Endothelial cell of umbilical vein (primary cell): ENCODE data around the gene ELAVL1. TPM values are rescaled to one million over a fixed set of nuclear protein-coding genes. Genes with fewer than 3 reads are reported as not detected.

Experiments
- BruUV-seq: library from RNA; stranded (reverse); fragments of 400-500 nt; replicated peaks from 2 replicates; lab custom pipeline; 2021; lab: Mats Ljungman, UMichigan
- CTCF ChIA-PET: fragments of 300-600, 350-600 bp; sonication (Branson Sonifier 250); formaldehyde crosslinking; loops from one replicate; lab custom pipeline; 2021; ENCODE audit warnings: antibody characterized with exemption, inconsistent platforms; lab: Charles Lee
- POLR2A ChIA-PET: fragments of 300-600, 350-600 bp; sonication (Branson Sonifier 250); formaldehyde crosslinking; loops from one replicate; lab custom pipeline; 2021; ENCODE audit warnings: antibody characterized with exemption, inconsistent platforms; lab: Charles Lee
- DNase-seq: peaks from one replicate; pipeline ENCODE4 v3.0.0-alpha.2; 2011; ENCODE audit warnings: low read depth, low spot score
- FAIRE-seq: peaks from 2 replicates; lab custom pipeline; 2011; peaks lifted over from hg19 to GRCh38; lab: Jason Lieb, UNC
- H2AFZ ChIP-seq: 2 replicates; pipeline ENCODE4 v1.6.0; 2012; ENCODE audit warnings: low read depth, low read length, control low read depth, inconsistent platforms
- H3K27ac ChIP-seq: 2 replicates; pipeline ENCODE4 v1.5.1; 2011; ENCODE audit warnings: low read depth, mild to moderate bottlenecking, control low read depth, low read length, moderate library complexity; ENCODE audit not compliant: insufficient read depth
- H3K27me3 ChIP-seq, 2 experiments: 2 replicates each; pipeline versions ENCODE4 v1.6.0 to v1.6.1; 2011; ENCODE audit warnings: low read length in 2 of 2, mixed read lengths in 1 of 2; ENCODE audit not compliant: control insufficient read depth in 2 of 2, insufficient read depth in 2 of 2
- H3K36me3 ChIP-seq, 2 experiments: 2 replicates in 1 of 2; 3 replicates in 1 of 2; pipeline ENCODE4 v1.5.1; 2011; ENCODE audit warnings: low read length in 2 of 2, mild to moderate bottlenecking in 1 of 2, moderate library complexity in 1 of 2; ENCODE audit not compliant: control insufficient read depth in 2 of 2, insufficient read depth in 2 of 2; ENCODE audit errors: extremely low read depth in 1 of 2
- H3K4me1 ChIP-seq: 3 replicates; pipeline ENCODE4 v1.5.1; 2011; ENCODE audit warnings: mild to moderate bottlenecking, low read length; ENCODE audit not compliant: control insufficient read depth, insufficient read depth; ENCODE audit errors: extremely low read depth
- H3K4me2 ChIP-seq: 2 replicates; pipeline ENCODE4 v1.6.1; 2011; ENCODE audit warnings: low read length, control low read depth, mixed read lengths; ENCODE audit not compliant: insufficient read depth
- H3K4me3 ChIP-seq, 3 experiments: fragments of 200-600 bp in 1 of 3; sonication (generic), shearing (Covaris generic) in 1 of 3; replicated peaks in 1 of 3; 2 replicates each; pipeline ENCODE4 v1.5.1; 2011 to 2016; ENCODE audit warnings: control low read depth in 3 of 3, low read length in 3 of 3, mild to moderate bottlenecking in 2 of 3, inconsistent platforms in 1 of 3, low read depth in 1 of 3, moderate library complexity in 1 of 3; ENCODE audit not compliant: insufficient read depth in 1 of 3
- H3K79me2 ChIP-seq: 2 replicates; pipeline ENCODE4 v1.6.0; 2012; ENCODE audit warnings: low read length, inconsistent platforms; ENCODE audit not compliant: control insufficient read depth, insufficient read depth
- H3K9ac ChIP-seq: replicated peaks from 2 replicates; pipeline ENCODE3; 2011; ENCODE audit warnings: low read length, control low read depth; ENCODE audit not compliant: insufficient read depth; ENCODE audit errors: extremely low read depth
- H3K9me1 ChIP-seq: replicated peaks from 3 replicates; pipeline ENCODE4 v1.6.0; 2011; ENCODE audit warnings: mild to moderate bottlenecking, low read length; ENCODE audit not compliant: control insufficient read depth, insufficient read depth; ENCODE audit errors: extremely low read depth
- H3K9me3 ChIP-seq: replicated peaks from 2 replicates; pipeline ENCODE4 v1.5.1; 2012; ENCODE audit warnings: low read length, inconsistent platforms; ENCODE audit not compliant: control insufficient read depth, insufficient read depth
- H4K20me1 ChIP-seq: replicated peaks from 2 replicates; pipeline ENCODE3; 2011; ENCODE audit warnings: mild to moderate bottlenecking, low read length; ENCODE audit not compliant: control insufficient read depth, insufficient read depth; ENCODE audit errors: extremely low read depth
- EZH2 ChIP-seq: IDR thresholded peaks from 2 replicates; pipeline ENCODE4 v1.6.1; 2012; ENCODE audit warnings: borderline replicate concordance, low read depth, mild to moderate bottlenecking, moderate library complexity, low read length, inconsistent platforms; ENCODE audit not compliant: severe bottlenecking
- FOS ChIP-seq: IDR thresholded peaks from 2 replicates; pipeline ENCODE4 v1.6.1; 2011; ENCODE audit warnings: mild to moderate bottlenecking, low read length, moderate library complexity, borderline replicate concordance; ENCODE audit not compliant: insufficient read depth
- GATA2 ChIP-seq: IDR thresholded peaks from 2 replicates; pipeline ENCODE4 v1.7.0; 2011; ENCODE audit warnings: low read depth, mild to moderate bottlenecking, moderate library complexity, mixed read lengths, low read length; ENCODE audit not compliant: insufficient read length, insufficient read depth
- JUN ChIP-seq: IDR thresholded peaks from 2 replicates; pipeline ENCODE4 v1.6.1; 2011; ENCODE audit warnings: borderline replicate concordance, low read depth; ENCODE audit not compliant: insufficient read length, insufficient read depth
- MAX ChIP-seq: IDR thresholded peaks from 2 replicates; pipeline ENCODE4 v1.6.1; 2011; ENCODE audit not compliant: insufficient read depth, insufficient read length
- MYC ChIP-seq: IDR thresholded peaks from one replicate; pipeline ENCODE4 v1.6.1; 2011; ENCODE audit warnings: mild to moderate bottlenecking, low read depth, low read length
- POLR2A ChIP-seq: IDR thresholded peaks from 2 replicates; pipeline ENCODE4 v1.6.1; 2012; ENCODE audit warnings: low read depth, mild to moderate bottlenecking, control low read depth, low read length
- POLR2AphosphoS5 ChIP-seq: IDR thresholded peaks from 2 replicates; pipeline ENCODE4 v1.6.1; 2012; ENCODE audit warnings: low read depth, mild to moderate bottlenecking, control low read depth, low read length, moderate library complexity; ENCODE audit not compliant: insufficient read depth
- dilution Hi-C: fragments of 300-500 bp; cut with MboI; formaldehyde crosslinking; loops from one replicate; pipeline ENCODE4 v1.15.0; 2019; ENCODE audit warnings: low sequenced_read_pairs; ENCODE audit not compliant: extremely low pct_ligation_motif_present
- intact Hi-C: fragments of 100-400 bp; cut with micrococcal nuclease; formaldehyde crosslinking; loops from one replicate; pipeline ENCODE4 v1.10.0; 2022
- polyA plus RNA-seq, 4 experiments: library from polyadenylated mRNA; depleted of rRNA in 3 of 4; stranded (reverse) in 3 of 4; unstranded in 1 of 4; fragments of >200 nt; gene quantifications; 2 replicates each; pipeline versions ENCODE4 v1.2.1 to v1.2.3, GENCODE V29; 2011 to 2012; ENCODE audit warnings: missing spikeins in 1 of 4
- total RNA-seq: library from RNA; stranded (reverse); gene quantifications from 2 replicates; pipeline ENCODE4 v1.2.3, GENCODE V29; 2021
- TF ChIP-seq, protein P1 (sequence below), 2 donors: IDR thresholded peaks; 1 replicate in 1 of 2; 2 replicates in 1 of 2; pipeline ENCODE4 v1.5.1; 2011; ENCODE audit warnings: low read length in 2 of 2, mild to moderate bottlenecking in 2 of 2, moderate library complexity in 2 of 2, control low read depth in 1 of 2, inconsistent platforms in 1 of 2, low read depth in 1 of 2; ENCODE audit not compliant: insufficient read depth in 1 of 2; ENCODE audit errors: extremely low read depth in 1 of 2

The ELAVL1 gene
- total and polyA plus RNA-seq, 2 donors (not counting 3 experiments of a cell fraction or from before 2014, with no cell fraction given), result 46.8 to 134 TPM

- POLR2A ChIA-PET, result no interaction called here
- H3K9ac ChIP-seq, result no peak overlapping the region
- intact Hi-C loops, result loop anchor here (2.0 kb wide), 1 partner anchor 187 kb away; no protein-coding TSS in a partner anchor
- FAIRE-seq (no peak), DNase-seq (no peak)
- dilution Hi-C loops, result no loop called here
- H3K9me3 ChIP-seq, result no peaks in the 10 kb centered on the region
- H3K4me3 ChIP-seq, result no peak overlapping the region
- no peak overlapping the region for H3K4me2 ChIP-seq
- CTCF ChIA-PET, result interaction anchor here (0.8 to 2.5 kb wide), 10 partner anchors 11 to 283 kb away, joined by 3 to 25 read pairs (median 5); partner anchors contain the start of gene ELAVL1
- H3K27me3 ChIP-seq, result no peaks in the 10 kb centered on the region
- no peaks in the 10 kb centered on the region for H3K9me1 ChIP-seq
- no TSS peak for BruUV-seq
- no peak overlapping the region for H2AFZ ChIP-seq
- H3K36me3 ChIP-seq, result peaks cover 14 to 52% of the 10 kb centered on the region in 2 experiments
- H3K4me1 ChIP-seq, result no peaks in the 10 kb centered on the region
- TF ChIP-seq EZH2 (no peak), MAX (no peak), MYC (no peak), JUN (no peak), POLR2A (no peak), FOS (no peak), GATA2 (no peak), POLR2AphosphoS5 (no peak)
- TF ChIP-seq, protein P1, sequence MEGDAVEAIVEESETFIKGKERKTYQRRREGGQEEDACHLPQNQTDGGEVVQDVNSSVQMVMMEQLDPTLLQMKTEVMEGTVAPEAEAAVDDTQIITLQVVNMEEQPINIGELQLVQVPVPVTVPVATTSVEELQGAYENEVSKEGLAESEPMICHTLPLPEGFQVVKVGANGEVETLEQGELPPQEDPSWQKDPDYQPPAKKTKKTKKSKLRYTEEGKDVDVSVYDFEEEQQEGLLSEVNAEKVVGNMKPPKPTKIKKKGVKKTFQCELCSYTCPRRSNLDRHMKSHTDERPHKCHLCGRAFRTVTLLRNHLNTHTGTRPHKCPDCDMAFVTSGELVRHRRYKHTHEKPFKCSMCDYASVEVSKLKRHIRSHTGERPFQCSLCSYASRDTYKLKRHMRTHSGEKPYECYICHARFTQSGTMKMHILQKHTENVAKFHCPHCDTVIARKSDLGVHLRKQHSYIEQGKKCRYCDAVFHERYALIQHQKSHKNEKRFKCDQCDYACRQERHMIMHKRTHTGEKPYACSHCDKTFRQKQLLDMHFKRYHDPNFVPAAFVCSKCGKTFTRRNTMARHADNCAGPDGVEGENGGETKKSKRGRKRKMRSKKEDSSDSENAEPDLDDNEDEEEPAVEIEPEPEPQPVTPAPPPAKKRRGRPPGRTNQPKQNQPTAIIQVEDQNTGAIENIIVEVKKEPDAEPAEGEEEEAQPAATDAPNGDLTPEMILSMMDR (IDR thresholded peaks at IDR 0.05; ENCODE audit: extremely low read depth in 1 of 2, insufficient read depth in 1 of 2, low read depth in 1 of 2, low read length in 2 of 2), result no peak
- H3K79me2 ChIP-seq, result no peaks in the 10 kb centered on the region
- no peak overlapping the region for H3K27ac ChIP-seq
- no peaks in the 10 kb centered on the region for H4K20me1 ChIP-seq
These were observed 33.6 kb downstream of the ELAVL1 start for GRCh38 chr19:7971553-7972520.
